HG03095 (cell line): ENCODE measurements around the gene CD99L2.
A peak's percentile ranks its signal among the peaks of the same experiment; 100 is the strongest.
"Not testable (repeated sequence)": the region's sequence is repeated elsewhere in the genome, so short reads cannot be mapped to it uniquely, and the experiment has no call there.

Experiments used
- ATAC-seq: cut with Tn5 transposase; IDR thresholded peaks from one replicate; pipeline ENCODE4 v1.9.1; 2021; ENCODE audit warnings: moderate library complexity; ENCODE audit not compliant: unreplicated experiment

Gene CD99L2

DNA sequence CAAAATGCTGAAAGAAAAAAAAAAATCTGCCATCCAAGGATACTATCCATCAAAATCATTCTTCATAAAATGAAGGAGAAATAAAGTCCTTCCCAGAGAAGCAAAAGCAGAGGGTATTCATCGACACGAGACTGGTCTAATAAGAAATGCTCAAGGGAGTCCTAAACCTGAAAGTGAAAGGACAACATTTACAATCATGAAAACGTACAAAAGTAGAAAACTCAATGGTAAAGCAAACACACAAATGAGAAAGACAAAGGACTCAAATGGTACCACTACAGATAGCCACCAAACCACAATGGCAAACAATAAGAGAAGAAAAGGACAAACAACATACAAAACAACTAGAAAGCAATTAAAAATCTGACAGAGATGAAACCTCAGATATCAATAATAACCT, 41.0 kb downstream of the CD99L2 start:
- ATAC-seq: no peak

DNA sequence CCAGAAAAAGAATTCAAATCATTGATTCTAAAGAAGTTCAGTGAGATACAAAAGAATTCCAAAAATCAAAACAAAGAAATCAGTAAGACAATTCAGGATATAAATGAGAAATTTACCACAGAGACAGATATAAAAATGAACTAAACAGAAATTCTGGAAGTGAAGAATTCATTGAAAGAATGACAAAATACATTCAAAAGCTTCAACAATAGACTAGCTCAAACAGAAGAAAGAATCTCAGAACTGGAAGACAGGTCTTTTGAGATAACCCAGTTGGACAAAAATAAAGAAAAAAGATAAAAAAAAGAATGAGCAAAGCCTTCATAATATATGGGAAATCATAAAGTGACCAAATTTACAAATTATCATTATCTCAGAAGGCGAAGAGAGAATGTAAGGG, 41.7 kb downstream of the CD99L2 start:
- ATAC-seq: no peak

DNA sequence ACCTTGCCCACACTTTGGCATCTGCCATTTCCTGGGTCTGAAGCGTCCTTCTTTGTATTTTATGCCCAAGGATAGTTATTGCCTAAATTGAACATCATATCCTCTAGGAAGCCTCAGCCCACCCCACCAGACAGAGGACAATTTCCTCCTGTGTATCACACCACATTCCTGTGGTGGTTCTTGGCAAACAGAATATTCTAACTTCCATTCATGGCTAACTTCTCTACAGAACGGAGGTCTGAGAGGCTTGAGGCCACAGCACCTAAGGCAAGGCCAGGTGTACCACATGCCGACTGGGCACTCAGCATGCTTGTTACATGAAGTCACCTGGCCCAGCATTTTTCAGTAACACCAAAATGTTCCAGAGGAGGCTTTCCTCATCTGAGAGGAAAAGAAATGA, 42.4 kb downstream of the CD99L2 start:
- no peak for ATAC-seq

DNA sequence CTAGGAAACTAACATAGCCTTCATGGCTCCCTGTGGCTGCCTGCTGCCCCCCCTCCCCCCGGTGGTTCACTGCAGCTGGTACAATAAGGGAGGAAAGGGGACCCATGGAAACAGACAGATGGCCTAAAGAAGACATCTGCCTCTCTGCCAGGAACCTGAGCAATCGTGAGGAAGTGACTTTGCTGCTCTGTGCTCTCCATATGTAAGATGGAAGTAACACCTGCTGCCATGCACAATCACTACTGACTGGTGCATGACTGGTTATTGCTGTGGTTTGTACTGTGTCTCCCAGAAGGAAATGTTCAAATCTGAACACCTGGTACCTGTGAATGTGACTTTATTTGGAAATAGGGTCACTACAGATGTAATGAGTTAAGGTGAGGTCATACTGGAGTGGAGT, 43.6 kb downstream of the CD99L2 start:
- no peak for ATAC-seq

DNA sequence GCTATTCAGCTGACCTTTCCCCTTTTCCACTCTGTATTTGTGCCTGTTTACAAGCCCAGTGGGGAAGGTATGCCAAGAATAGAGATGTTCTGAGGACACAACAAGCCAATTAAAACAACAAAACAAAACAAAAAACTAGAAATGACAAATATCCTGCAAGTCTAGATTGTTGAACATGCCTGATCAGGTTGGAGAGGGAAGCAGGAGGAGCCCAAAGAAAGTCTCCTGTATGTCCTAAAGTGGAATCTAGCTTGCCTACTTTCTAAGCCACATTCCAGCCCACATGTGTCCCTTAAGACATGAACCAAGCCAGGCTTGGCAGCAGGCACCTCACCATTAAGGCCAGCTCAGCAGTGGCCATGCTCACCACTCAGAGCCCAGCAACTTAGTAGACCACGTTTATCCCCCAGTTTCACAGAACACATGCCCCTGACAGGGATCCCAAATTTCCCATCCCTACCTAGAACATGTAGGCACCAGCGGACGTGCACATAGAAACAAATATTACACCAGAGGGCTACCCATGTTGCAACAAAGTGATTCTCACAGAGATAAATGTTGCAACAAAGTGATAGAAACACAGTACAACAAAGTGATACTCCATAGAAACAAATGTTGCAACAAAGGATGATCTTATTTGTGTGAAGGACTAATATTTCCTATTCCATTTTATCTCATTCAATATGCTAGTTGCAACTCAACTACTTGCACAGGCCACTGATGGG, 48.3 kb downstream of the CD99L2 start:
- ATAC-seq: no peak

DNA sequence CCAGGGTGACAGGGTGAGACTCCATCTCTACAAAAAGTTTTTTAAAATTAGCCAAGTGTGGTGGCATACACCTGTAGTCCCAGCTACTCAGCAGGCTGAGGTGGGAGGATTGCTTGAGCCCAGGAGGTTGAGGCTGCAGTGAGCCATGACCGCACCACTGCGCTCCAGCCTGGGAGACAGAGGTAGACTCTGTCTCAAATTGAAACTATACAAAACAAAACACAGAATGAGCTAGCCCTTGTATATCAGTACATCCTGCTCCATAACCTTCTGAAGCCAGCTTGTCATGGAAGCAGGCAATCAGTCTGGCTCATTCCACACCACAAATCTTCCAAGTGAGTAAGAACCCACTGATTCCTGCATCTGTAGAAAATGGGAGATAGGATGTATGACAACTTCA, 49.0 kb downstream of the CD99L2 start:
- peak; percentile 85 for ATAC-seq

DNA sequence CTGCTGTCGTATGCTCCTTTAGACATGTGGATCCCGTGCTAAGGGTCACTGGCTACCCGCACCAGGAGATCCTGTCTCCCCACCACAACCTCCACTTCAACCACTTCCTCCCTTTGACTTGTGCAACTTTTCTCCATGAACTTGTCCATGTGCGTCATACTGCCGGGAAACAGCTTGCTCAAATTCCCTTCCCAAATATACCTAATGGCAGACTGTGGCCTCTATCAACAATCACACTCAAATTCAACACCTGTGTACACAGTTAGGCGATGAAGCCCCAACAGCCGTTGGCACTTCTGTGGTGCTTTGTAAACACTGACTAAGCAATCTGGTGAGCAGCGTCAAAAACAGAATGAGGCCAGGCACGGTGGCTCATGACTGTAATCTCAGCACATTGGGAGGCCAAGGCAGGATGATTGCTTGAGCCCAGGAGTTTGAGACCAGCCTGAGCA, 49.5 kb downstream of the CD99L2 start:
- no peak for ATAC-seq

DNA sequence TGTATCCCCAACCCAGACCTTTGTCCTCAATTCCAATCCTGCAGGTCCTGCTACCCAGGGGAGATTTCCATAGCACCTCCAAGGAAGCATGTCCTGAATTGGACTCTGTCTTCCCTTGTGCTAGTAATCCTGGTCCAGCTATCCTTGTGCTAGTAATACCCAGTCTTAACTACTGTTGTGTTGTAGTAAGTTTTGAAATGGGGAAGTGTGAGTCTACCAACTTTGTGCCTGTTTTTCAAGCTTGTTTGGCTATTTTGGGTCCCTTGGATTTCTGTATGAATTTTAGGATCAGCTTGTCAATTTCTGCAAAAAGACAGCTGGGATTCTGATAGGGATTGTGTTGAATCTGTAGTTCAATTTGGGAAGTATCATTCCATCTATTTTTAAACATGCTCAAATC, 51.4 kb downstream of the CD99L2 start:
- ATAC-seq: no peak

DNA sequence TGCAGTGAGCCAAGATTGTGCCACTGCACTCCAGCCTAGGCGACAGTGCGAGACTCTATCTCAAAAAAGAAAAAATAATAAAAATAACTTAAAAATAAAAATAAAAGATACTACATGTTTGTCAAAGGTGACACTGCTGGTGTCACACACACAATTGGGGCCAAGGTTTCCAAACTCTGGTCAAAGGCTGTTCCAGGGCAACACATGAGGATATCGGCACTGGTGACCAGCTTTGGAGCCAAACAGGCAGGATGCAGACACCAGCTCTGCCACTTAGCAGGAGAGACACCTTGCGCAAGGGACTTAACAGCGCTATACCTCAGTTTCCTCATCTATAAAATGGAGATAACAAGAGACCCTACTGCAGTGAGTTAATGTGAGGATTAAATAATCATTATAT, 52.3 kb downstream of the CD99L2 start:
- ATAC-seq: no peak

DNA sequence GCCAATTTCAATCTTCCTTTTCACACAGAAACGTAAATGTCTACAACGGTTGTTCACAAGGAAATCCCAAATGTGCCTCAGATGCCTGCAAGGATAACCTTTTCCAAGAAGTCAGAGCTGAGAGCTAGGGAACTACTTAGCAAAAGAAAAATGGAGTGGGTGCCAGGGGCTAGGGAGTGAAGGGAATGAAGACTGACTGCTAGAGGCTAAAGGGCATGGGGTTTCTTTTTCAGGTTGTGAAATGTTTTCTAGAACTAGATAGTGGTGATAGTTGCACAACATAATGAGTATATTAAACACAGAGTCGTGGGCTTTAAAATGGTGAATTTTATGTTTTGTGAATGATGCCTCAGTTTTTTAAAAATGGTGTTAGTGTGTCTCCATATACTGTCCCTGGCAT, 53.4 kb downstream of the CD99L2 start:
- no peak for ATAC-seq

DNA sequence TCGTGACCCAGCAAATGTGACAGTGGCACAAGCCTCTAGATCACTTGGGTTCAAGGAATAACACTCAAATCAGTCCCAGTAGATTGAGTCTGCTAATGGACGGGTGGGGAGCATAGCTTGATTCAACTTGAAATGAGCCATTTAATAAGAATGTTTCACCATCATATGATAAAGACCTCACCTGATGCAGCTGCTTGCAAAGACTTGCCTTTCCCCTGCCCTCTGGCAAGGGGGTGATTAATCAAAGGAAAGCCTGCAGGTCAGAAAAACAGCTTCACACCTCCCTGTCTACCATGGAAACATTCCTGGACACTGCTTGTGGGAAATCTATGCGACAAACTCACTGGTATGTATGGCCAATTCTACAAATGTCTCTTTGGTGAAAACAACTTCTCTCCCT, 54.5 kb downstream of the CD99L2 start:
- no peak for ATAC-seq

DNA sequence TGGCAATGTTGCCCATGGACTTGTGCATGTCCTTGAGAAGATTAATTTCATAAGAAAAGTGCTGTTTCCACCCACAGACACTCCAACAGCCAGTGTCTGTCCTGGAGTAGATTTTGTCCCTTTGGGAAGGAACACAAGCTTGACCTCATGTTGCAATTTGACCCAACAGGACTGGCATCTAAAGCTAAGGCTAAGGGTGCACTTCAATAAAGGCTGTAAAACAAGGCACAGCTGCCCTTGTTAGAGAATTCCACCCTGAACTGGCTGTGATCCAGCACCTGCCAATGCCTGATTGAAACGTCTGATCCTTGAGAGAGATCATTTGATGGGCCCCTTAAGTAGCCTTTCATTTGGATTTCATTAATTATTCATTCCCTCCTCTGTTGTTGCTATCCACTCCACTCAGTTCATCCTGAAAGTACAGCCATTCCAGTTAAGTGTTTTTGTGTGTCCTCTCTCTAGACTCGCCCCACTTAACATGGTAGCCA, 56.2 kb downstream of the CD99L2 start:
- no peak for ATAC-seq

DNA sequence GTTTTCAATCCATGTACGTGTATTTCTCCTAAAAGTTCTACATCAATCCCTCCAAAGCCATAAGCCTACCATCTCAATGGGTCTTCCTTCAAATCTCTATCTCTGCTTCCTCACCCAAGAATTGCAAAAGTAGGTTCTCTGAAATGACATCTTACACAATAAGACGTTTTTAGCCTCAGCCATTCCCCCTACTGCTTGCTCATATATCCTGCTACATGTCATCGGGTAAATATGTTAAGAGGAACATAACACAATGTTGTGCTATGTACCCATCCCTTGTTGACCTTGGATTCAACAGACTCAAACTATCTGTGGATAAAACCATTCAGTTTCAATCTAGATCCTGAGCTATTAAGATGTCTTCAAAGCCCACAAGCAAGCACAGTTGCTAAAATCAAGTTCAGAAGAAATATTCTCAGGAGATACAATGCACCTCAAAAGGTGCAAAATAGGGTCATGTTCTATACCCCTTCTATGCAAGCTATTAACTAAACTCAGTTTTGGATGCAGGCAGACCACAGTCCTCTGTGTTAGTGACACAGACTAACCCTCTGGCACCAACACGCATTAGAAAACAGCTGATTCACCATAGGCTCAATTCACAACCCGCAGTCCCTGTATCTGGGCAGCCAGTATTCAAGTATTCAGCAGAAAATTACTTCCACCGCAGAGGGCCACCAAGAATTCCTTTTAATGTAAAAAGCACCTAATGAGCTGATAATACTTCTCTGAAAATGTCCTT, 56.8 kb downstream of the CD99L2 start:
- ATAC-seq: no peak

DNA sequence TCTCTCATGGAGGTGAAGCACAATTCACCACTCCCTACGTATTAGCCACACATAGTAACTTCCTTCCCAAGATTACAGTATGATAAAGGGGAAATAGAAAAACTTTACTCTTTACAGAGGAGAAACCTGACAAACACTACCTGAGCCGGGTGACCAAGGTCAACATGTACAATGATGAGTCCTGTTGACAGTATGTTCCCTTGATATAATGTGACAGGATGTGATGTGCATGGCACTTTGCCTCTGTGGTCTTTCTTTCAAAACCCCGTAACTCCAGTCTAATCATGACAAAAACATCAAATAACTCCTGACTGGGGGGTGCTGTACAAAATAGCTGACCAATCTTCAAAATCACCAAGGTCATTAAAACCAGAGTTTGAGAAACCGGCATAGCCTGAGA, 60.6 kb downstream of the CD99L2 start:
- ATAC-seq: no peak

DNA sequence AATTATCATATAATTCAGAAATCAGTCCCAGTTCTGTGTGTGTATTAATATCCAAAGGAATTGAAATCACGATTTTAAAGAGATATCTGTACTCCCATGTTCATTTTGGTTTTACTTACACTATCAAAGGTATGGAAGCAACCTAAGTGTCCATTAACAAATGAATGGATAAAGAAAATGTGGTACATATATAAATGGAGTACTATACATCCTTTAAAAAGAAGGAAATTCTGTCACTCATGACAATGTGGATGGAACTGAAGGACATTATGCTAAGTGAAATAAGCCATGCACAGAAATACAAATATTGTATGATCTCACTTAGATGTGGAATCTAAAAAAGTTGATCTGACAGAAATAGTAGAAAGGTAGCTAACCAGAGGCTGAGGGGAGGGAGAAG, 63.8 kb downstream of the CD99L2 start:
- no peak for ATAC-seq

DNA sequence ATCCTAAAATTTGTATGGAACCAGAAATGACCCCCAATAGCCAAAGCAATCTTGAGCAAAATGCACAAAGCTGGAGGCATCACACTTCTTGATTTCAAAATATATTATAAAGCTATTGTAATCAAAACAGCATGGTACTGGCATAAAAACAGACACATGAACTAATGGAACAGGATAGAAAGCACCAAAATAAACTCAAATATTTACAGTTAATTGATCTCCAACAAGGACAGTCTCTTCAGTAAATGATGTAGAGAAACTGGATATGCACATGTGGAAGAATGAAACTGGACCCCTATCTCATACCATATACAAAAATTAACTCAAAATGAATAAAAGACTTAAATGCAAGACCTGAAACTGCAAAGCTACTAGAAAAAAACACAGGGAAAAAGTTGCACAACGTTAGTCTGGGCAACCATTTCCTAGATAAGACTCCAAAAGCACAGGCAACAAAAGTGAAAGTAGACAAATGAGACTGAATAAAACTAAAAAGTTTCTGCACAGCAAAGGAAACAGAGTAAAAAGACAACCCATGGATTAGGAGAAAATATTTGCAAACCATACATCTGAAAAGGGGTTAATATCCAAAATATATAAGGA, 64.9 kb downstream of the CD99L2 start:
- no peak for ATAC-seq

DNA sequence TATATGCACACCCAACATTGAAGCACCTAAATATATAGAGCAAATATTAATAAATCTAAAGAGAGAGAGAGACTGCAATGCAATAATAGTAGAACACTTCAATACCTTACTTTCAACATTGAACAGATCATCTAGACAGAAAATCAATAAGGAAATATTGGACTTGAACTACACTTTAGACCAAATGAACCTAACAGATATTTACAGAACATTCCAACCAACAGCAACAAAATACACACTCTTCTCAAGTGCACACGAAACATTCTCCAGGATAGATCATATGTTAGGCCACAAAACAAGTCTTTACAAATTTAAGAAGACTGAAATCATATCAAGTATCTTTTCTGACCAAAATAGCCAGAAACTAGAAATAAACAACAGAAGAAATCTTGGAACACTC, 66.6 kb downstream of the CD99L2 start:
- no peak for ATAC-seq

DNA sequence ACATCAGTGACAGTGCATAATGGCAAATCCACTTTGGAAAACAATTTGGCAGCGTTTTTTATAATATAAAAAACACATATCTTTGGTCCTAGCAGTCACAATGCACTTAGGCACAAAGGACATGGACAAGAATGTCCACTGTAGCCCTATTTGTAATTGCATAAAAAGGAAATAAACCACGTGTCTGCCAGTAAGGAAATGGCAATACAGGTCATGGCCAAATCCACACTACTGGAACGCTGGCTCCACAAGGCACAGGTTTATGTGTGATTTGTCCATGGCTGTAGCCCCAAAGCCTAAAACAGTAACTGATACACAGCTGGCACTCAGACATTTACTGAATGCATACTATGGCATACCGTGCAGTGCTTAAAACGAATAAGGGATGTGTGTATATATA, 69.7 kb downstream of the CD99L2 start:
- ATAC-seq: no peak

DNA sequence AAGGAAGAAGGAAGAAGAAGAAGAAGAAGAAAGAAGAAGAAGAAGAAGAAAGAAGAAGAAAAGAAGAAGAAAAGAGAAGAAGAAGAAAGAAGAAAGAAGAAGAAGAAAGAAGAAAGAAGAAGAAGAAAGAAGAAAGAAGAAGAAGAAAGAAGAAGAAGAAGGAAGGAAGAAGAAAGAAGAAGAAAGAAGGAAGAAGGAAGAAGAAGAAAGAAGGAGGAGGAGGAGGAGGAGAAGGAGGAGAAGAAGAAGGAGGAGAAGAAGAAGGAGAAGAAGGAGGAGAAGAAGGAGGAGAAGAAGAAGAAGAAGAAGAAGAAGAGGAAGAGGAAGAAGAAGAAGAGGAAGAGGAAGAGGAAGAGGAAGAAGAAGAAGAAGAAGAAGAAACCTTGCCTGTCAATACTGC, 74.1 kb downstream of the CD99L2 start:
- ATAC-seq: not testable (repeated sequence)

DNA sequence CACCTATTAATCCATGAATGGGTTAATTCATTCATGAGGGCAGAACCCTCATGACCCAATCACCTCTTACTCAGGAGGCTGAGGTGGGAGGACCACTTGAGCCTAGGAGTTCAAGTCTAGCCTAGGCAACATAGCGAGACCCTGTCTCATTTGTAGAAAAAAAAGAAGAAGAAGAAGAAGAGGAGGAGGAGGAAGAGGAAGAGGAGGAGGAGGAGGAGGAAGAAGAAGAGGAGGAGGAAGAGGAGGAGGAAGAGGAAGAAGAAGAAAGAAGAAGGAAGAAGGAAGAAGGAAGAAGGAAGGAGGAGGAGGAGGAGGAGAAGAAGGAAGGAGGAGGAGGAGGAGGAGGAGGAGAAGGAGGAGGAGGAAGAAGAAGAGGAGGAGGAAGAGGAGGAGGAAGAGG, 74.6 kb downstream of the CD99L2 start:
- ATAC-seq: not testable (repeated sequence)

DNA sequence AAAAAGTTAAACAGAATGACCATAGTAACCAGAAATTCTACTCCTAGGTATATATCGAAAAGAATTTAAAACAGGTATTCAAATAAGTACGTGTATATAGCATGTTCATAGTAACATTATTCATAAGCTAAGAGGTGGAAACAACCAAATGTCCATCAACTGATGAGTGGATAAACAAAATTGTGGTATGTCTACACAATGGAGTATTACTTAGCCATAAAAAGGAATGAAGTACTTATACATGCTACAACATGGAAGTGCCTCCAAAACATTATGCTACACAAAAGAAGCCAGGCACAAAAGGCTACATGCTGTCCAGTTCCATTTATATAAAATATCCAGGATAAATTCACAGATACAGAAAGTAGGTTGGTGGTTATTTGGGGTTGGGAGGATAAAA, 76.5 kb downstream of the CD99L2 start:
- ATAC-seq: no peak

DNA sequence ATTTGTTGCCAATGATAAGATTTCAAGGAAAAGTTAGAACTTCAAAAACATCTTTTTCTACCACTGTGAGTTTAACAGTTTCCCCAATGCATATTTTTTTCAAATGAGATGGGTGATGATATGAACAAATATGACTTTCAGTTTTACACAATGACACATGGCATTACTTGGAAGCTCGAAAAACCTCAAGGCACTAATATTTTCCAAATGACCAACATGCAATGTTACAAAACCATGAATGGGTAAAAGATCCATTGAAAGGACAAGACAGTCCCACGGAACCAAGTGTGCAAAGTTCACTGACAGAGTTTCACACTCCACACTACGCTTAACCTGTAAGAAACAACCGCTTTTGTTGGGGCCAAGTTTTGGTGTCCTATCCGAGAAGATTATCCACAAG, 84.5 kb downstream of the CD99L2 start:
- no peak for ATAC-seq
